ENCODE measurements around the gene LUZP2.

The LUZP2 gene

DNA sequence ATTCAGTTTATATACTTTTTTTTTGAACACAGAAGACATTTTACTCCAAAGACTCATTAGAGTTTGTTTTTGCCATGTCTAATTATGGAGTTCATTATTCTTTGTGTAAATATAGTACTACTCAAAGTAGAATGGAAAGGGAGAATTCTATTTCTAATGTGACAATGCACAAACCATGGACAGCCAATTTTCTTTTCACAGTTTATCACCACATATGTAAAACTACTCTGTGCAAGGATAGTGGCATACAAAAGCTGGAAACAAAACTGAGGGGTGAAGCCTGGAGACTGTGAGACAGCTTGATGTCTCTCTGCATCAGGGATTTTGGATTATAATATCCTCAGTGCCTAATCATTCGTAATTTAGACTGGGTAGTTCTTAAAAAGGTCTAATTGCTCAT lies 75.5 kb downstream of the LUZP2 start:
- no peak for DNase-seq

DNA sequence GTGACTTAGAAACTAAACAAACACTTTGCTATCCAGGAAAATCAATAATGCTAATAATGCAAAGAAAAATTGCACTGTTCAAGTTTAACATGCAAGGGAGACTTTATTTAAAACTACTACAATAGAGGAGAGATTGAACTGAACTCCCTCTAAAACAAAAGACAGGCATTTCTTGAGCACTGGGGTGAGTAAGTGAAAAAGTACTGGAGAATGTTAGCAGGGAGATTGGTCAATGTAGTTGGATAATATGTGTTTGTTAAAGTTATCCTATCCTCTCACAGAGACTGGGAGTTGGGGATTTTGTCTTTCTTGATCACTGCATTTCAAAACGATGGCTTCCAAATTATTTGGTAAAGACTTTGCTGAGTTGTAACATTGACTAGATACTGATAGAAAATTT lies 77.6 kb downstream of the LUZP2 start:
- no peak for DNase-seq

DNA sequence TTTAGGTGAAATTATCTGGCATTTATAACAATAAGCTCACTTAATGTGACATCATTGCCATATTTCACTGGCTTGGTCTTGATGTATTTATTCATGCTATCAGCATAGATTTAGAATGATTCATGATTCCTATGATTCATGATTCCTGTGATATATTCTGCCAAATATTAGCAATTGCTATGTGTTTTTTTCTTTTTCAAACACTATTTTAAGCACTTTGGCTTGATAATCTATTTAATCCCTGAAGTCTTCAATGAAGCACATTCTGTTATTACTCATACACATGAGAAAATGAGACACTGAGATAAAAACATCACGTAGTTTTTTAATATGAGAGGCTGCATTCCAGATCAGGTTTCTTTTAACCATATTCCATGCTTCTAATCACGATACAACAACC lies 78.5 kb downstream of the LUZP2 start:
- no peak for DNase-seq

DNA sequence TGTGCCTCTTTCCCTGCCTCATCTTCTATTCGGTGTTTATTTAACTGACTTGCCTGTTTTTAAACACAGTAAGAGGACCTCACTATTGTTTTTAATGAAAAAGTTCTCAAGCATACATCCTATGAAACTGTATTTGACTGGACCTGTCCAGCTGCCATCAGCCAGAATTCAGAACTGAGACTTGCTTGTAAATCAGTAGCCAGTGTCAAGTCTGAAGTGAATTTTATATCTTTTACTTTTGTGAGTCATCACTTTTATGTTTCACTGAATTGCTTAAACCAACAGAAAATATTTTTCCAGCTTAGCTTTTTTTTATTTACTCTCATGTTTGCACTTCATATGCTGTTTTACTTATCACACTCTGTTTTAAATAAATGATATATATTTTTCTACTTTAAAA lies 88.3 kb downstream of the LUZP2 start:
- no peak for DNase-seq

- DNase-seq, result no peak
These were observed 90.8 kb downstream of the LUZP2 start for GRCh38 chr11:24587635-24588034.

DNA sequence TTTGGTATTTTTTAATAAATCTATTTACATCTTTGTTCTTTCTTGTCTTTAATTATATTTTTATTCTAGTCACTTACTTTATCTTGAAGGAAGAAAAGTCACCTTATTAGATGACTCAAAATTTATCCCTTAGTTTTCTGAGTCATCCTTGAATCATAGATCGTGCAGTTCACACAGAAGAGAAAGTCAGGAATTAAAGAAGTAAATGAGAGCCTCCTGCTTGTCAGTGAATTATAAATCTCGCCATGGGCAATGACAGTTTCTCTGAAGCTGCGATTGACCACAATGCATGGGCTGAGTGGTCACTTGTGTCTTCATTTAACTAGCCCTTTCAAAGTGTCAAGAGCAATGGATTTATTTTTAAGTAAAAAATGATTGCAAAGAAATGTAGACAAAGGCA lies 91.2 kb downstream of the LUZP2 start:
- DNase-seq, result no peak

GRCh38 chr11:24589064-24589463 lies 92.2 kb downstream of the LUZP2 start:
- DNase-seq, result no peak

GRCh38 chr11:24591283-24591682 lies 94.4 kb downstream of the LUZP2 start:
- no peak for DNase-seq

DNA sequence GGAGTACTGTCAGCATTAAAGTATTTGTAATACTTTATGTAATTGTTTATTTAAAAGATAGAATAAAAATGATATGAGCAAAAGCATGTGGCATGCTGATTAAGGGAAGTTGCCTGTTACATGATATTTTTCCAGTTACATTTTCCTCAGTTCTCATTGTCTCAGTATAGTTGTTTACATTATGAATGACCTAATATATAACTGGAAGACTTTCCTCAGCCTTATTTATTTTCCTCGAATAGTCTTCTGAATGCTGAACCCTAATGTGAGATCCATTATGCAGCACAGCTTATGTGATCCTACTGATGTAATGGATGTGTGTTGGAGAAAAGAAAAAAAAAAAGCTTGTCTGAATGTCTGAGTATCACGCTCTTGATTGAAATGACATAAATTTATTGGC lies 95.5 kb downstream of the LUZP2 start:
- no peak for DNase-seq

GRCh38 chr11:24593332-24593731 lies 96.5 kb downstream of the LUZP2 start:
- DNase-seq, result no peak

DNA sequence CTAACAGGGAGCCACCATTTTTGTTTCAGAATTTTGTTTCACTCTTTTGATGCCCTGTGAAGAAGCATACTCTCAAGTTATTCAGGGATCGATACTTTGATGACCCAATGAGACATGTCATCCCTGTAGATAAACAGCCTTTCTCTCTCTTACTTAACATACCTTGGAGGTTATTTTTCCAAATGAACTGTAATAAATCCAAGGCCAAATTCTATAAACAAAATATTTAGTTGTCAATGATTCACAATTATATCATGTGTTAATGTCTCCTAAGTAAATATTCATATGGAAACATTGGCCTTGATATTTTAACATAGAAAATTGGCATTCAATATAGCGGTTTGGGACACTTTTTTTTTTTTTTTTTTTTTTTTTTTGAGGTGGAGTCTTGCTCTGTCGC lies 97.5 kb downstream of the LUZP2 start:
- DNase-seq, result no peak

- no peak for DNase-seq
These were observed 101.8 kb downstream of the LUZP2 start for GRCh38 chr11:24598641-24599040.

DNA sequence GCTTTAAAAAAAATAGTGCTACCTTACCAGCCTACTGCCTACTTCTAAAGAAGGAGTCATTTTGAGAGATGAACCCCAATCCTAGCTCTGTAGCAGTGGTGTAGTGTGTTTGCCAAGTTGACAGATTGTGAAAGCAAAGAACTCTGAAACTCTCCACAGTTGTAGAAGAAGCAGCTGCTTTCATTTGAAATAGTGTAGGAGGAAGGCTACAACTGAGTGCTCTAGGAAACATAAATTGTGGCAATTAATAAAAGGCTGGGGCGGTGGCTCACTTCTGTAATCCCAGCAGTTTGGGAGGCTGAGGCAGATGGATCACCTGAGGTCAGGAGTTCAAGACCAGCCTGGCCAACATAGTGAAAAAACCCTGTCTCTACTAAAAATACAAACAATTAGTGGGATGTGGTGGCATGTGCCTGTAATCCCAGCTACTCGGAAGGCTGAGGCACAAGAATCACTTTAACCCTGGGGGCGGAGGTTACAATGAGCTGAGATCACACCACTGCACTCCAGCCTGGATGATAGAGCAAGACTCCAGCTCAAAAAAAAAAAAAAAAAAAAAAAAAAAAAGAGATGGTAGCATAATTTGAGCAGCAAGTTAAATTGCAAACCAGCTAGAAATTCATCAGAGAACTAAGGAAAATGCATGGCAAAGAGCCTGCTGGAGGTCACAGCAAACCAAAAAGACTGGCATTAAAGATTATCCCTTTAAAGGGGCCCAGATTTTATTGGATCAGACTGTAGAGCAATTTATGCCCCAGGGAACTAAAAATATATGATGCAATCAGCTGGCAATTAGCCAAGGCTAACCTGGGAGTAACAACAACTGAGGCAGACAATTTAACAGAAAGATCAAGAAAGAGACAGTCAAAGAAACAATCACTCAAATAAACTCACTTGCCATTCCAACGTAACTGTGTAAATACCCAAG lies 112.6 kb downstream of the LUZP2 start:
- no peak for DNase-seq

- no peak for DNase-seq
These were observed 118.8 kb downstream of the LUZP2 start for GRCh38 chr11:24615451-24616160.

DNA sequence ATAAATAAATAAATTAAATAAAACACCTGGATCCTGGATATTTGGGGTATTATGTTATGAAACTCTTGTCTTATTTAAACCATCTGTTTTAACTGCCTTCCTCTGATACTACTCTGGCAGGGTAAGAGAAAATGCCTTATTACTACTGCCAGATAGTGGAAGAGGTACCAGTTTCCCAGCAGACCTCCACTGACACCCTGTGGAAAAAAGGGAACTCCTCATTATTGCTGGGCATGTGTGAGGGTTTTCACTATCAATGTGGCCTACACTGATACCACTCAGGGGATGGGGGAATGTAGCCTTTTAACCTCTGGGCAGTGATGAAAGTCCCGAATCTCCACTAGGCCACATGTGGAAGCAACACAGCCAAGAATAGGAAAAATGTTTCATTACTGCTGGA lies 121.0 kb downstream of the LUZP2 start:
- DNase-seq, result no peak

DNA sequence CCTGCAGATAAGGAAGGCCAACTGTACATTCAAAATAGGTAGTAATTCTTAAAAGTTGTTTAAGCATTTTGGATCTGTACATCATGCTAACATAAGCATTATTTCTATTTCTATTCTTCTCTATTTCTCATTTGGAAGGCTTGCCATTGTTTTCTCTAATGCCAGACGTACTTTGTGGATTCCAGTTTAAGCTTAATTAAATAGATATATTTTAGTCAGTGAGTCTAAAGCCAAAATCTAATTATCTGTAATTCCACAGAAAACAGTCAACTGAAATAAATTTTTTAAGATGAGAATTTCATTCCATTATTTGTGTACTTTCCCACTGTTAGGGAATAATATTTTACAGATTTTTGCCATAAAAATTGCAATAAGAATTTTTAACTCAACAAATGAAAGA lies 123.0 kb downstream of the LUZP2 start:
- DNase-seq, result no peak

DNA sequence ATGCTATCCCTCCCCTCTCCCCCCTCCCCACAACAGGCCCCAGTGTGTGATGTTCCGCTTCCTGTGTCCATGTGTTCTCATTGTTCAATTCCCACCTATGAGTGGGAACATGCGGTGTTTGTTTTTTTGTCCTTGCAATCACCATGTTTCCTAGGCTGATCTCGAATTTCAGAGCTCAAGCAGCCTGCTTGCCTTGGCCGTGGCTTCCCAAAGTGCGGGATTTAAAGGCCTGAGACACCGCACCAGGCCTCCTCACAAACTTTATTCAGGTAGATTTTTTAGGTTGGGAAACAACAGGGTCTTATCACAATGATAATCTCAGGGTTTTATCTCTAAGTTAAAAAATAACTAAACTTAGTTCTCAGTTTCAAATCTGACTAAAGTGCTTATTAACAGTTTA lies 125.4 kb downstream of the LUZP2 start:
- DNase-seq, result no peak

- no peak for DNase-seq
These were observed 126.3 kb downstream of the LUZP2 start for GRCh38 chr11:24623121-24623520.

DNA sequence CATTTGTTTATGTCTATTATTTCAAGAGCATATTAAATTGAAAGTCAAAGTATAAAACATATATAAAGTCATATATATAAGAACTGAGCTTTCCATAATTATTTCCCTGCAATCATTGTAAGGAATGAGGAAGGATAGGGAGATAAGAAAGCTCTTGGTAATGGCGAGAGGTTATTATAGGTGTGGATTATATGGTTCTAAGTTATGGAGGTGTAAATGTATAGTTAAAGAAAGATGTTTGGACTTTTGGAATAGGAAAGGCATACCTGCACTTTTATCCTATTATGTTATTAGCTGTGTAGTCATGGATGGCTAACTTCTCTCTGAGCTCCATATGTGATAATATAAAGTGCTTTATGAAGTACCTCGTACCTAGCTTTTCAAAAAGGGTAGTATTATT lies 127.6 kb downstream of the LUZP2 start:
- DNase-seq, result no peak

GRCh38 chr11:24625975-24626374 lies 129.1 kb downstream of the LUZP2 start:
- DNase-seq, result no peak

DNA sequence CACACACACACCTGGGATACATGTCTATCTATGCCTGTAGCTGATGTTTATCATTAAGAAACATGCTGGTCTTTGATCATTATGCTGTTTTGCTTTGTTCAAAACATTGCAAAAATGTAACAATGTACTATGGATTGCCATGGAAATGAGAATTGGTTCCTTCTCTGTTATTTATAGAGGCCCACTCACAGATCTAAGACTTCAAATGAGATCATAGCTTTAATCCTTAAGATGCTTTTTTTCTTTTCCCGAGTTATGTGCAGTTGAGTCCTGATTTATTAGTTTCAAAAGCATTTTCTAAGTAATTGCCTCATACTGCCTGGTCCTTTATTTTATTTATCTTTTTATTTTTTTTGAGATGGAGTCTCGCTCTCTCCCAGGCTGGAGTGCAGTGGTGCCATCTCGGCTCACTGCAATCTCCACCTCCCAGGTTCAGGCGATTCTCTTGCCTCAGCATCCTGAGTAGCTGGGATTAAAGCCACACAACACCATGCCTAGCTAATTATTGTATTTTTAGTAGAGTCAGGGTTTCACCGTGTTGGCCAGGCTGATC lies 131.4 kb downstream of the LUZP2 start:
- no peak for DNase-seq

GRCh38 chr11:24634606-24635160 lies 137.8 kb downstream of the LUZP2 start:
- DNase-seq, result no peak

DNA sequence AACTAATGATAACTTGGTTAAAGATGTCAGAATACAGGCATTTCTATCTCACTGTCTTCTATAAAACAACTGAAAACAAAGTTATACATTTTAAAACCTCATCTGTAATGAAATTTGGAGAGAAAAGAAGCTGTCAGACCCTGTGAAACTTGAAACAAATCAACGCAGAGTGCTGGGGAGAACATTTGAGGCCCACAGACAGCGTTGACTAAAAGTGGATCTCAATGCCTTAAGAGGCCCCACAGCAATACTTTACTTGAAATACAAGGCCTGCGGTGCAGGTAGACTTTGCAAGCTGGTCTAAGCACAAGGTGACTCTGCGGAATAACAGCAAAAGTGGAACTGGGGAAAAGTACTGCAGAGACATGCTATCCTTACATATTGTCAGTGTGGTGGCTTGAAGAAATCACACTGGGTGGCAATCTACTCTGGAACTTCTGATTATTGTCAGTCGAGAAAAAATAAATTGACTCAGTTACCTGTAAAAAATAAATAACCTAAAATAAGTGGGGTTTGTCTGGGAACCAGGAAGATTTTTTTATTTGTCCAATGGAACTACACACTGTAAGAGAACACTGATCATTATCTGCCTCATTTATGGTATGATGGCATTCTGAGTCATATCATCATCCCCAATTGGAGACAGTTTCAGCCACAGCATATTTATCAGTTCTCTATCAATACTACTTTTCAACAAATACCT lies 138.9 kb downstream of the LUZP2 start:
- no peak for DNase-seq
